Heart left ventricle (tissue), 13 donors: ENCODE data around the gene RPA1.

ENCODE experiments used
- CTCF ChIP-seq, 12 donors: fragments of 200-600 bp; sonication (generic) in 4 of 12; IDR thresholded peaks; one replicate each; pipeline versions ENCODE4 v1.5.0 to v1.8.0; 2018 to 2022; ENCODE audit warnings: antibody characterized with exemption in 12 of 12, mild to moderate bottlenecking in 5 of 12
- POLR2A ChIP-seq, 2 donors: fragments of 450-650 bp; IDR thresholded peaks; one replicate each; pipeline ENCODE4 v1.6.1; 2017; ENCODE audit warnings: antibody characterized with exemption in 2 of 2, mild to moderate bottlenecking in 2 of 2, moderate library complexity in 2 of 2
- donor health status: ischemic (EF 13 %, LVEDD 7.1; RV severe dilation, severe dysfunction).
- donor health status: DM: no; HTN: yes; CAD: no.
- donor health status: DM: no; HTN: no; CAD: no.
- donor health status: ischemic (EF 25% LVEDD 6.9; RV normal size, moderate dysfunction).
- donor health status: ischemic (EF 25% LVEDD 5.7; RV mildly dilated, moderate dysfunction).
- donor health status: ischemic (EF 35%, LVEDD 5.7; RV mildly dilated, moderate dysfunction).
- donor health status: nonischemic (EF 11% LVEDD 7.7; RV severe dilation, severe dysfunction).
- donor health status: DM: yes; HTN: yes; CAD: no.
- donor health status: PGD.
- donor health status: ischemic (EF 29% LVEDD 5.4; RV normal size, mild dysfunction).
- donor health status: nonischemic (EF 23%, LVEDD 6.1; RV moderate dilation, normal function).

GRCh38 chr17:1829216-1829591 lies 601 bp upstream of the RPA1 start:
- no peak for TF ChIP-seq CTCF (IDR thresholded peaks at IDR 0.05)
- no peak for TF ChIP-seq POLR2A (IDR thresholded peaks at IDR 0.05)
